Measurements from ENCODE around the gene KIAA1328.

The KIAA1328 gene

DNA sequence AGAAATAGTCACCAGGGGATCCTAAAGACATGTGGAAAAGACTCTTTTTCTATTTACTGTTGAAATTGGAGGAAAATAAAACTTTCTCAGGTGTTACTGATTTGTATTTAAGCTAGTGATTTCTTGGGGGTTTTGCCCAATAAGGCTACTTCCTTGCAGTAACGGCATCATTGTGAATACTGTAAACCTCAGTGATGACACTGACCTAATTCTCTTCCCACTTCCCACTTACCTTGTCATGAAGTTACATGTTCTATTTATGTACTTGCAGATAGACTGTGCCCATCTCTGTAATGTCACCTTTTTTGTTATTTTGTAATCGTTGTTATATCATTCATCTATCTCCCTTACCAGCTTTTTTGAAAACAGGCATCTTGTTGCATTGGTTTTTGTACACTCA, 134.5 kb downstream of the KIAA1328 start:
- Histone ChIP-seq H3K27ac (no peak overlapping the region), H3K9ac (no peak overlapping the region), H3K4me2 (no peak overlapping the region), H3K4me1 (peaks cover 9% of the 10 kb centered on the region; the same call in 1 of the 2 replicates), H3K9me3 (peaks cover 16% of the 10 kb centered on the region), H3K4me3 (no peak overlapping the region), H3K36me3 (peaks cover 20% of the 10 kb centered on the region), H4K20me1 (no peaks in the 10 kb centered on the region), H3K27me3 (no peaks in the 10 kb centered on the region)
- TF ChIP-seq Cebpa-rat (IDR thresholded peaks at IDR 0.05): no peak

DNA sequence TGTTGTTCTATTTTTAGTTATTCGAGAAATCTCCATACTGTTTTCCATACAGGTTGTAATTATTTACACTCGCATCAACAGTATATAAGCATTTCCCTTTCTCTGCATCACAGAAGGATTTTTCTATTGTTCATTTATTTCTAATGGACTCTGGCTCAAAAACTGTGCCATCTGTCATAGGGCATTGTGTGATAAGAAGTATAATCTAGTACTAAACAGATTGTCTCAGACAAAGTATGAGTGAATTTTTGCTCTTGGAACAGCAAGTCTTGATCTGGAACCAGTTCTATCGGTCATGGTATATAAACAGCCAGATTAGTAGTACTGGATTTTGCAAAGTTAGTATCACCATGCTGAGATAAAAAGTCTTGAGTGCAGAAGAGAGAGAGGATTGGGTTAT, 145.8 kb downstream of the KIAA1328 start:
- H3K36me3 ChIP-seq: no peaks in the 10 kb centered on the region
- no peak for TF ChIP-seq Cebpa-rat (IDR thresholded peaks at IDR 0.05)
- H4K20me1 ChIP-seq: no peaks in the 10 kb centered on the region

DNA sequence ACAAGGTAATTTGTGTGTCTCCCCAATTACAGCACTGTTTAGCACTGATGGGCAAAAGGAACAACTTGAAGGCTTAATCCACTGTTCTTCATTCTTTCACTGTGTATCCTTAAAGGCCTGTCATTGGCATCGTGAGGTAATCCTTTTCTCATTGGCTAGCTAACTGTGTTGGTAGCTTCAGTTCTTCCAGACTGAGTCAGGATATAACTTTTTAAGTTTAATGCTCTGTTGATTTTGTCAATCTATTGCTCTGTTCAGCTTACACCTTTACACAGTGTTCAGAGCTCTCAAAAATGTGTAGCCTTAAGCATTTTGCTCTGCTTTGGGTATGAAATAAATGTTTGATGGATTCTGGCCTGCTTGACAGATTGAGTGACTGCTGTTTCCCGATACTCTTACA, 148.2 kb downstream of the KIAA1328 start:
- no peak for TF ChIP-seq Cebpa-rat (IDR thresholded peaks at IDR 0.05)
- no peak overlapping the region for H3K4me2 ChIP-seq
- H3K4me3 ChIP-seq: no peak overlapping the region
- no peaks in the 10 kb centered on the region for H4K20me1 ChIP-seq
- 0 out of 2 replicates have a peak, but pooled peaks cover 4% of the 10 kb centered on the region for H3K9me3 ChIP-seq
- no peaks in the 10 kb centered on the region for H3K36me3 ChIP-seq
- no peak overlapping the region for H3K9ac ChIP-seq
- H3K27me3 ChIP-seq: no peaks in the 10 kb centered on the region
- no peak overlapping the region for H3K27ac ChIP-seq
- no peaks in the 10 kb centered on the region for H3K4me1 ChIP-seq

More for the DNA sequence above, 145.8 kb downstream of the KIAA1328 start:
- Histone ChIP-seq H3K4me3 (no peak overlapping the region), H3K9ac (no peak overlapping the region), H3K27ac (no peak overlapping the region), H3K9me3 (peaks cover 10% of the 10 kb centered on the region), H3K4me2 (no peak overlapping the region), H3K27me3 (no peaks in the 10 kb centered on the region), H3K4me1 (no peaks in the 10 kb centered on the region)

DNA sequence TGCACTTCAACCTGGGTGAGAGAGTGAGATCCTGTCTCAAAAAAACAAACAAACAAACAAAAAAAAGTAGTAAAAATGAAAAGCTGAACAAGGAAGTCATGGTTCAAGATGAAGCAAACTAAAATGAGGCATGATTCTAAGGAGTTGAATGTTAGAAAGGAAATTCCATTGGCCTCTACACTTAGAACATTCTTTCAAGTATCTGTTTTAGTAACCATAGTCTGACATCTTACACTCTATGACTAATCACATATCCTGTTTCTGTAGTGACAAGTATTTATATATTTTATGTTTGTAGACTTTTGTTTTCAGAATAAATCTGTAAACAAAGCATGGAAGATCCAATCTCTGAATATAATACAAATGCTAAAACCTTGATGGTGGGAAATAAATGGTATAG, 164.1 kb downstream of the KIAA1328 start:
- Histone ChIP-seq H3K4me1 (no peaks in the 10 kb centered on the region), H4K20me1 (no peaks in the 10 kb centered on the region), H3K27me3 (no peaks in the 10 kb centered on the region), H3K4me3 (no peak overlapping the region), H3K4me2 (no peak overlapping the region), H3K9me3 (peaks cover 9% of the 10 kb centered on the region), H3K27ac (no peak overlapping the region), H3K9ac (no peak overlapping the region), H3K36me3 (peaks cover 7% of the 10 kb centered on the region)
- TF ChIP-seq Cebpa-rat (IDR thresholded peaks at IDR 0.05): no peak

DNA sequence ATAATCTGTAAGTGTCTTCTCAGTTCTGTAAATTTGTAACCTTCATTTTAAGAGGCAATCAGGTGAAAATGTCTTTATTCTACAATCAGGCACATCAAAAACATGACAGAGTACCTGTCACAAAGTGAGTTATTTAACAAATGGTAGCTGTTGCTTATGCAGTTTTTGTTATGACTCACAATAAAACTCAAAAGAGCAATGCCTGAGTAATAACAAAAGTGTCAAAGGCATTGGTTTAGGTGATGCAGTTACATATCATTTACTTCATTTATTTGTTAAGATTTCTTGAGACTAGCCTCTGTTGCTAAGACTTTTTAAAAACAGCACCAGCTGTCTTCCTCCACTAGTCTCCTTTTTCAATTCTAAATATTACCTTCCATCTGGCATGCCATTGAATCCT, 177.8 kb downstream of the KIAA1328 start:
- Histone ChIP-seq H3K9ac (no peak overlapping the region), H3K4me1 (no peaks in the 10 kb centered on the region), H3K4me3 (no peak overlapping the region), H3K27me3 (no peaks in the 10 kb centered on the region), H4K20me1 (no peaks in the 10 kb centered on the region), H3K4me2 (no peak overlapping the region), H3K9me3 (no peaks in the 10 kb centered on the region), H3K27ac (no peak overlapping the region), H3K36me3 (no peaks in the 10 kb centered on the region)
- TF ChIP-seq Cebpa-rat (IDR thresholded peaks at IDR 0.05): no peak

DNA sequence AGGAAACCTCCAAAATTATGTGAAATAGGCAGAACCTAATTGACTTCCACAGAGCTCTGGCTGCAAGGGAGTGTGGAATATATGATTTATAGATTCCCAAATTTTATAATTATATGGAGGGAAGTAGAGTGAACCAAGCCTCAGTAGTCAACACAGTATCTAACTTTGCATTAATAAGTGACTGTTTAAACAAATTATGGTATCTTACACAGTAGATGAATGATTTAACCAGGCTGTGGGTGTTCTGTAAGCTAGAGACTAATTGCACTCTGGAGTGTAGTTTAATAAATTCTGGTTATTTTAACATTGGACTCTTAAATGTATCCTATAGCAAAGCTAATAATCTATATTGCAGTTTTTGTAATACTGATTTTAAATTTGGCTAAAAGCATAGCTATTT, 183.5 kb downstream of the KIAA1328 start:
- H3K4me2 ChIP-seq: no peak overlapping the region
- H3K27ac ChIP-seq: no peak overlapping the region
- H3K36me3 ChIP-seq: no peaks in the 10 kb centered on the region
- H3K9me3 ChIP-seq: peaks cover 8% of the 10 kb centered on the region
- H3K4me1 ChIP-seq: no peaks in the 10 kb centered on the region
- no peaks in the 10 kb centered on the region for H3K27me3 ChIP-seq
- H3K9ac ChIP-seq: no peak overlapping the region
- no peaks in the 10 kb centered on the region for H4K20me1 ChIP-seq
- no peak overlapping the region for H3K4me3 ChIP-seq
- no peak for TF ChIP-seq Cebpa-rat (IDR thresholded peaks at IDR 0.05)

DNA sequence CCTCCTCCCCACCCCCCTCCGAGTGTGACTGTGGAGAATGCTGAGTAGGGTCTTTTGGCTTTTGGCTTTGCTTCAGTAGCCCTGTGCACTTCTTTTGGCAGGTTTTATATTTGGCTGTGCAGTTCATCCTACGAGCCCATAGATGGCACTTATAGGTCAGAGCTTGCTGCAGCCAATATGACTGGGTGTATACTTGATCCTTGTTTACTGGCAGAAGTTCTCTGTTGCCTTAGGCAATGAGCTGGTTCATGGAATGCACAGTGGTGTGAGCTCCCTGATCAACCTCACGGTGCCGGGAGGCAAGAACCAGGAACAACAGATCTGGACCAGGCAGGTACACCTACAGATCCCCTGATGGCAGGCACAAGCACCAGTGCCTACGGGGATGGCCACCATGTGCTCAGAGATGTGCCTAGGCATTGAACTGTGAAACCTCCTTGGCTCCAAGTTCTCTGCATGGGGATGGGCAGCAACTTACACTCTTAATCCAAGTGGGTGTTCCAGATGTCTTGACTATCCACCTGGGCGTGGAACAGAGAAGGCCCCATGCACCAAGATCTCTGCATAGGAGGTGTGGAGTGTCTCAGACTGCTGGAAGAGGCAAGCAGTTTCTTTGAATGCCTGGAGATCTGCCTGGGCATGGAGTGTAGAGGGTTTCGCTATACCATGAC, 190.4 kb downstream of the KIAA1328 start:
- peaks cover 8% of the 10 kb centered on the region for H3K9me3 ChIP-seq

DNA sequence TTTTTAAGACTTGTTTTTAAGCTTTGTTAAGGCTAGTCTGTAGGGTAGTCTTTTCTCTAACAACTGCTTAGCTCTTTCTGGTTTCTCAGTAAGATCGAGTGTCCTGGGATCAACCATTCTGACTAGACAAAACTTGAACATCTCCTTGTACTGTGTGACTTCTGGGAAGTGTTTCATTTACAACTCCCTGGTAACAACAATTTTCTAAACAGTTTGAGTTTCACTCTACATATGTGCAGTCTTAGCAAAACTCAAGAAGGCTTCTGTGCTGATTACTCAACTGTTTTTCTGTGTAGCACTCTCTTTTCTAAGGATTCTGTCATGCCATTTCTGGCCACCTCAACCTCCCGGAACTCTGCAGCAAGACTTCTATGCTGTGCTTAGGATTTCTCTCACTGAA, 204.5 kb downstream of the KIAA1328 start:
- Histone ChIP-seq H3K4me2 (no peak overlapping the region), H3K4me3 (no peak overlapping the region), H4K20me1 (no peaks in the 10 kb centered on the region), H3K27ac (no peak overlapping the region), H3K9me3 (peaks cover 9% of the 10 kb centered on the region; the same call in 1 of the 2 replicates), H3K36me3 (no peaks in the 10 kb centered on the region), H3K4me1 (no peaks in the 10 kb centered on the region), H3K27me3 (no peaks in the 10 kb centered on the region), H3K9ac (no peak overlapping the region)
- TF ChIP-seq Cebpa-rat (IDR thresholded peaks at IDR 0.05): no peak

More for the DNA sequence above, 190.4 kb downstream of the KIAA1328 start:
- peaks cover 11% of the 10 kb centered on the region; the same call in 1 of the 2 replicates for H3K36me3 ChIP-seq
- H4K20me1 ChIP-seq: no peaks in the 10 kb centered on the region
- H3K27me3 ChIP-seq: no peaks in the 10 kb centered on the region
- no peaks in the 10 kb centered on the region for H3K4me1 ChIP-seq
- H3K4me3 ChIP-seq: no peak overlapping the region
- no peak overlapping the region for H3K27ac ChIP-seq
- H3K9ac ChIP-seq: no peak overlapping the region
- H3K4me2 ChIP-seq: no peak overlapping the region
- TF ChIP-seq Cebpa-rat (IDR thresholded peaks at IDR 0.05): no peak

DNA sequence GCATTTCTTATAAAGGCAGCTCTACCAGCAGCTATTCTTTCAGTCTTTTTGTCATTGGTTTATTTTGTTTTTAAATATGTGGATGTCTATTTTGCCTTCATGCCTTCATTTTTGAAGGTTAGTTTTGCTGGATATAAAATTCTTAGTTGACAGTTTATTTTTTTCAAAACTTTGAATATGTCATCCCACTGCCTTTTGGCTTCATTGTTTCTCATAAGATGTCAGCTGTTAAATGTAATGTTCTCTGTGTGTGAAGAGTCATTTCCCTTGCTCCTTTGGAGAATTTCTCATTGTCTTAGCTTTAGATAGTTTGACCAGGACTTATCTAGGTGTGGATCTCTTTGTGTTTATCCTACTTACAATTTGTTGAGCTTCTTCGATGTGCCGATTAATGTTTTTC, 213.5 kb downstream of the KIAA1328 start:
- H3K9me3 ChIP-seq: peaks cover 28% of the 10 kb centered on the region
- H3K27me3 ChIP-seq: no peaks in the 10 kb centered on the region
- no peak overlapping the region for H3K27ac ChIP-seq
- H4K20me1 ChIP-seq: no peaks in the 10 kb centered on the region
- H3K36me3 ChIP-seq: peaks cover 9% of the 10 kb centered on the region
- H3K4me3 ChIP-seq: no peak overlapping the region
- TF ChIP-seq Cebpa-rat (IDR thresholded peaks at IDR 0.05): no peak
- no peak overlapping the region for H3K9ac ChIP-seq
- H3K4me2 ChIP-seq: no peak overlapping the region
- H3K4me1 ChIP-seq: no peaks in the 10 kb centered on the region

DNA sequence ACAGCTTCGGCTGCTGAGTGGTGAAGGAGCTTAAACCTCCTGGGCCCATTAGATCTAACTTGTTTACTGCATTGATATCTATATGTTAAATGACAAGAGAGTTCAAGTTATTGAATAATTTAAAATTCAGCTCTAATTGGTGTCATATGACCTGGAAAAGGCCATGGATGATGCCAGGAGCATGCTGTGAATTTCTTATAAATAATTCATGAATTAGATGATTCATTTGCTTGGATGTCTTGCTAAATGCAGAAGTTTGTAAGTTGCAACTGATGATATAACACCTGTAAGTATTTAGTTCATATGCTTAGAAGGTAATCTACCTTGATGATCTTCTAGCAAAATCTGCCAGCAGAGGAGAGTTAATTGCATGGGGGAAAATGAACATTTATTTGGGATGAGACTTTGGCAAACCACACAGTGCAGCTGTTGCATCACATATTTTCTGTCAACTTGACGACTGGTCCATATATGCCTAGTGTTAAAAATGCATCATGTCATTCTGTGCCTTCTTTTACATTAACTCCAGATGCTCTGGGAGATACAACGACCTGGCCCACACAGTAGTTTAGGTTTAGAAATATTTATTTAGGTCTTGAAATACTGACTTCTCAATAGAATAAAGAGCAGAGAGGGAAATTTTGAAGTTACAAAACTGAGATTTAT, 226.3 kb downstream of the KIAA1328 start:
- no peaks in the 10 kb centered on the region for H3K9me3 ChIP-seq
- H3K4me2 ChIP-seq: no peak overlapping the region
- no peaks in the 10 kb centered on the region for H3K27me3 ChIP-seq
- no peak for TF ChIP-seq Cebpa-rat (IDR thresholded peaks at IDR 0.05)
- H3K36me3 ChIP-seq: no peaks in the 10 kb centered on the region
- H3K4me3 ChIP-seq: no peak overlapping the region
- H3K27ac ChIP-seq: no peak overlapping the region
- no peak overlapping the region for H3K9ac ChIP-seq
- H3K4me1 ChIP-seq: no peaks in the 10 kb centered on the region
- no peaks in the 10 kb centered on the region for H4K20me1 ChIP-seq
